ENCODE data around the gene GMDS.

The GMDS gene

DNA sequence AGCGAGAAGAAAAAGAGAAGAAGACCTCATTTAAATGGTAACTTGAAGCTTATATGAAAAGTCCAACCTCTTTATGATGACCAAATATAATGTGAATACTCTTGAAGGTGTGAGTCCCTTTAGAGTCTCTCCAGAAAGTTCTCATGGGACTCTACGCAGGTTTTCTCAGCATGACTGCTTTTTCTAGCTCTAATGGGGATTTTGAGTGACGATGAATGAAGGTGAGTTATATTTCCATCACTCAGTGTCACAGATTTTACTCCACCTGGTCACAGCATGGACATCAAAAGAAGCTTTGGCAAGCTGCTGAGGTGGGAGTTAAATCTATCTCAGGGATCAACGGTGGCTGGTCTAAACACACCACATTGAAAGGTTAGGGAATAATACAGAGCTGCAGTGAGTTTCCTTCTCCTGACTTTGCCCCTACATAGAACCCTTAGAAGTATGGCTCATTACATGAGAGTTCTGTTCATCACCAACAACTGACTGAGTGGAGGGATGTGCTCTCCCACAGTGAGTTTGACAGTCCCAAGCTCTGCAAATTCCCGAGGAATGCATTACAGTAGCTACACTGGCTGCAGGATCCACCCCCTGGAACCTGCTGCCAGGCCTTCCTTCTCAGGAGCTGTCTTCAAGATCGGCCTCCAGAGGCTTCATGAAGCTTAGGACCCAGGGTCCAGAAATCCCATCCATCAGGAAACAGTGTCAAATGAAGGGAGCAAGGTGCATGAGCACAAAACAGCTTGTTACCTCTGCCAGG lies 508.9 kb downstream of the GMDS start:
- Histone ChIP-seq H3K4me1 (ENCODE audit: control insufficient read depth in 2 of 2, insufficient read depth in 2 of 2, low read length in 2 of 2) (peaks cover 3% of the 10 kb centered on the region in 2 donors), H3K9me3 (ENCODE audit: control insufficient read depth in 2 of 2, low read length in 2 of 2) (no peaks in the 10 kb centered on the region), H3K4me3 (ENCODE audit: low read length in 2 of 2) (no peak overlapping the region), H3K36me3 (ENCODE audit: control insufficient read depth in 2 of 2, insufficient read depth in 2 of 2, low read length in 2 of 2) (no peaks in the 10 kb centered on the region), H3K9ac (ENCODE audit: low read depth in 1 of 2, low read length in 2 of 2) (no peak overlapping the region), H3K27me3 (ENCODE audit: control insufficient read depth in 2 of 2, insufficient read depth in 2 of 2, low read length in 2 of 2) (no peaks in the 10 kb centered on the region), H3K27ac (ENCODE audit: low read depth in 2 of 2, low read length in 2 of 2) (no peak overlapping the region)

DNA sequence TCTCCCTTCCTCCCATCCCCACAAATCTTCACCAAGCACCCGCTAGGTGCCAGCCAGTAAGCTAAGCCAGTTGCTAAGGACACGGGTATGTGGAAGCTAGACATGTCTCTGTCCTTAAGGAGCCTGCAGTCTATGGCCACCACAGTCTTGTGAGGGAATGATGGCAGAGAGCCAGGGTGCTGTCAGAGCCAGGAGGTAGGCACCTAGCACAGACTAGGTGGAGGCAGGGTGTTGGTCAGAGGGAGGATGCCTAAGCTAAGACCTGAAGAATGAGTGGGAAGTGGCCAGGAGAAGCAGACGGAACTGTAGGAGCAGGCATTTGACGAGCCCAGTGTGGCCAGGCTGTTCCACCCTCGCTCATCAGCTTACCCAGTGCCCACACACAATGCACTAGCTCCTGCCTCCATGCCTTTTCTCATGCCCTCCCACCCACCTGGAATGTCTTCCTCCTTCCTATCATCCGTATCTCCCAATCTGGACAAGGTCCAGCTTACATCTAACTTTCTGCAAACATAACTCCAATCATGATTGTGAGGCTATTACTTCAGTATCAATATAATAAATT lies 510.1 kb downstream of the GMDS start:
- peaks cover 0 to 2% of the 10 kb centered on the region in 2 donors for H3K9me3 ChIP-seq (ENCODE audit: control insufficient read depth in 2 of 2, low read length in 2 of 2)
- no peaks in the 10 kb centered on the region for H3K27me3 ChIP-seq (ENCODE audit: control insufficient read depth in 2 of 2, insufficient read depth in 2 of 2, low read length in 2 of 2)
- H3K27ac ChIP-seq (ENCODE audit: low read depth in 2 of 2, low read length in 2 of 2) = no peak overlapping the region
- peaks cover 3% of the 10 kb centered on the region in 2 donors for H3K4me1 ChIP-seq (ENCODE audit: control insufficient read depth in 2 of 2, insufficient read depth in 2 of 2, low read length in 2 of 2)
- H3K9ac ChIP-seq (ENCODE audit: low read depth in 1 of 2, low read length in 2 of 2) = no peak overlapping the region
- no peak overlapping the region for H3K4me3 ChIP-seq (ENCODE audit: low read length in 2 of 2)
- peaks cover 0 to 2% of the 10 kb centered on the region in 2 donors for H3K36me3 ChIP-seq (ENCODE audit: control insufficient read depth in 2 of 2, insufficient read depth in 2 of 2, low read length in 2 of 2)

DNA sequence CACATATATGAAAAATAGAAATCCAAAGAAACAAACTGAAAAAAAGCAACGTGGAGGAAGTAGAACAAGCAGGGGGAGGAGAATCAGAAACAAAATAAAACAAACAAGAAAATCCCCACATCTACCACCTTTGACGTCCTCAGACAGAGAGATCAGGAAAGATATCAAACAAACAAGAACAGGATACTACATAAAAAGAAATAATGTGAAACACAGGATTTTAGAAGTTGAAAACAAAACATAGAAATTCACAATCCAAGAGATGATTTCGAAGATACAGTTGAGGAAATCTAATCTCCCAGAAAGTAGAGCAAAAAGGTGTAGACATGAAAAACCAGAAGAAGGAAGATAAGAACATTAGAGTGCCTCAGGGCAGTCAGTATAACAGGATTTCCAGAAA lies 514.5 kb downstream of the GMDS start:
- Histone ChIP-seq H3K4me3 (ENCODE audit: low read length in 2 of 2) (no peak overlapping the region), H3K27me3 (ENCODE audit: control insufficient read depth in 2 of 2, insufficient read depth in 2 of 2, low read length in 2 of 2) (no peaks in the 10 kb centered on the region), H3K9ac (ENCODE audit: low read depth in 1 of 2, low read length in 2 of 2) (no peak overlapping the region), H3K27ac (ENCODE audit: low read depth in 2 of 2, low read length in 2 of 2) (no peak overlapping the region), H3K9me3 (ENCODE audit: control insufficient read depth in 2 of 2, low read length in 2 of 2) (peaks cover 0 to 2% of the 10 kb centered on the region in 2 donors), H3K36me3 (ENCODE audit: control insufficient read depth in 2 of 2, insufficient read depth in 2 of 2, low read length in 2 of 2) (peaks cover 6 to 7% of the 10 kb centered on the region in 2 donors), H3K4me1 (ENCODE audit: control insufficient read depth in 2 of 2, insufficient read depth in 2 of 2, low read length in 2 of 2) (no peaks in the 10 kb centered on the region)

DNA sequence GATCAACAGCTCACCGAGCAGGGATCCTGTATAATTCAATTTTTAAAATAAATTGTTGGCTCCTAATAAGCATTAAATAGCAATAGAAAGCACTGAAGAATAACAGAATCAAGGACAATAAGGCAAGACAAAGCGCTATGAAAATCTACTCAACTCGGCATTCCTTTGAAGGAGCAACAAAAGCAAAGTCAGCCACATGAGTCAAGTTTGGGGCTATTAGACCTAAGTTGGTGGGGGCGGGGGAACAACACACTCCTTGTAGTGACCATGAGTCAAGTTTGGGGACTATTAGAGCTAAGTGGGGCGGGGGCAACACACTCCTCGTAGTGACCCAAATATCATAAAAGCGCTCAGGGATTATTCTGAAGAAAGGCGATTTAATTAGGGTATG lies 515.7 kb downstream of the GMDS start:
- H3K27me3 ChIP-seq (ENCODE audit: control insufficient read depth in 2 of 2, insufficient read depth in 2 of 2, low read length in 2 of 2) = no peaks in the 10 kb centered on the region
- H3K27ac ChIP-seq (ENCODE audit: low read depth in 2 of 2, low read length in 2 of 2) = no peak overlapping the region
- peaks cover 8 to 9% of the 10 kb centered on the region in 2 donors for H3K36me3 ChIP-seq (ENCODE audit: control insufficient read depth in 2 of 2, insufficient read depth in 2 of 2, low read length in 2 of 2)
- peaks cover 0 to 2% of the 10 kb centered on the region in 2 donors for H3K9me3 ChIP-seq (ENCODE audit: control insufficient read depth in 2 of 2, low read length in 2 of 2)
- no peak overlapping the region for H3K9ac ChIP-seq (ENCODE audit: low read depth in 1 of 2, low read length in 2 of 2)
- peaks cover 0 to 4% of the 10 kb centered on the region in 2 donors for H3K4me1 ChIP-seq (ENCODE audit: control insufficient read depth in 2 of 2, insufficient read depth in 2 of 2, low read length in 2 of 2)
- H3K4me3 ChIP-seq (ENCODE audit: low read length in 2 of 2) = no peak overlapping the region

DNA sequence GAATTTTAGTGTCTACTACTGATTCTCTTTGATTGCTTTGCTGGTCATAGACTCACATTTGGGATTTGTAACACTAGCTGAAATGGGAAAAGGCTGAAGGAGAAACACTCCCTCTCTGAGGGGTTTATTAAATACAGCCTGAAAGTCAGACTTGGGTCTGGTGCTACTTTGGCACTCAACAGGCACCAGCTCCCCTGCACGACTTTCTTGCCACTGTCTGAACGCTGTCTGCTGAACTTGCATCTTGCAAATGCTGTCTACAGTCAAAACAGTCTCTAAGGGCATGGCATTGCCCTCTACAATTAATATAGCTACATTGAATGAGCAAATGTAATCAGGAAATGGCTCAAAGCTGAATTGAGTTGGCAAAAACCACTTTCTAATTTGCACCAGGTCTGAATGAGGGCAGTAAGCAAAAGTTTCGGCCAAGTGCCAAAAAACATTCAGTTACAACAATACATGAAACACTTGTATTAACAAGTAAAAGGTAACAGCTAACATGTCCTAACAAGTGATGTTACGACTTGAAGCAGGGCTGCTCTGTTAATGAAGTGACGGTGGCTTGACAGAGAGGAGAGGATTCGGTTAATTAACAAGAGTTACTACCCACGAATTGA lies 516.2 kb downstream of the GMDS start:
- no peaks in the 10 kb centered on the region for H3K27me3 ChIP-seq (ENCODE audit: control insufficient read depth in 2 of 2, insufficient read depth in 2 of 2, low read length in 2 of 2)
- no peak overlapping the region for H3K4me3 ChIP-seq (ENCODE audit: low read length in 2 of 2)
- H3K27ac ChIP-seq (ENCODE audit: low read depth in 2 of 2, low read length in 2 of 2) = no peak overlapping the region
- H3K9ac ChIP-seq (ENCODE audit: low read depth in 1 of 2, low read length in 2 of 2) = no peak overlapping the region
- peaks cover 0 to 4% of the 10 kb centered on the region in 2 donors for H3K4me1 ChIP-seq (ENCODE audit: control insufficient read depth in 2 of 2, insufficient read depth in 2 of 2, low read length in 2 of 2)
- peaks cover 0 to 2% of the 10 kb centered on the region in 2 donors for H3K9me3 ChIP-seq (ENCODE audit: control insufficient read depth in 2 of 2, low read length in 2 of 2)
- peaks cover 8 to 9% of the 10 kb centered on the region in 2 donors for H3K36me3 ChIP-seq (ENCODE audit: control insufficient read depth in 2 of 2, insufficient read depth in 2 of 2, low read length in 2 of 2)

DNA sequence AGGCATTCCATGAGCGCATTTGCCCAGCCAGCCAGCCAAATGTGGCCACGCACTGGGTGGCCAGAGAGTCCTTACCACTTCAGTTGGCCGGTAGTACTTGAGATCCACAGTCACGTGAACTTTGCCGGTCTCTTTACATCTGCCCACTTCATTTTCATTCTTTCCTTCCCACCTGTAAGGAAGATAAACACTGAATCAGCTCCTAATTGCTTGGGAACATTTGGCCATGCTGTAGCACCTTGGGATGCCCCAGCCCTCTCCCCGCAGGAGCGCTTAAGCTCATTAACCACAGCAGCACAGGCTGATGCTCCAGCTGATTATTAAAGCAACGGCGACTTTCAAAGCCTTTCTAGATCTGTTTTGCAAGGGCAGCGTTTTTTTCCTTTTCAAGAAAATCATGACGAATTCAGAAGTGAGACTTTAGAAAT lies 519.0 kb downstream of the GMDS start:
- Histone ChIP-seq H3K9ac (ENCODE audit: low read depth in 1 of 2, low read length in 2 of 2) (no peak overlapping the region), H3K27ac (ENCODE audit: low read depth in 2 of 2, low read length in 2 of 2) (no peak overlapping the region), H3K27me3 (ENCODE audit: control insufficient read depth in 2 of 2, insufficient read depth in 2 of 2, low read length in 2 of 2) (no peaks in the 10 kb centered on the region), H3K36me3 (ENCODE audit: control insufficient read depth in 2 of 2, insufficient read depth in 2 of 2, low read length in 2 of 2) (peaks cover 8 to 9% of the 10 kb centered on the region in 2 donors), H3K4me1 (ENCODE audit: control insufficient read depth in 2 of 2, insufficient read depth in 2 of 2, low read length in 2 of 2) (peaks cover 0 to 8% of the 10 kb centered on the region in 2 donors), H3K4me3 (ENCODE audit: low read length in 2 of 2) (no peak overlapping the region), H3K9me3 (ENCODE audit: control insufficient read depth in 2 of 2, low read length in 2 of 2) (peaks cover 0 to 2% of the 10 kb centered on the region in 2 donors)

DNA sequence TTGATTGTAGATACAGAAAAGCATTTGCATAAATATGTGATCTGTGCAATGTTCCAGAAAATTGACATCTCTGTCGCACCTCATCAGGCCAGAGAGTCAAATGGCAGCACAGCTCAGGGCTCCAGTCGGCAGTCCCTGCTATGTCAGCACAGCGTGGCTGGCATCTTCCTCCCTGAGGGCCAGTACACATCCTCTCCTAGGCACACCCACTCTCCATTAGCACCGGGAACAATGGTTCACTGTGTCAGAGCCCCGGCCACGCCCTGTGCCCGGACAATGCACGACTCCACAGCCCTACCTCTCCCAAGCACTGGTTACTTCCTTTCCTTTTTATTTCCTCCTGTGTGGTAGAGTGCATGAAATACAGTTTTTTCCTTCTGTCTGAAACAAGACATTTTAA lies 520.8 kb downstream of the GMDS start:
- peaks cover 7 to 8% of the 10 kb centered on the region in 2 donors for H3K36me3 ChIP-seq (ENCODE audit: control insufficient read depth in 2 of 2, insufficient read depth in 2 of 2, low read length in 2 of 2)
- H3K27ac ChIP-seq (ENCODE audit: low read depth in 2 of 2, low read length in 2 of 2) = peak overlapping the region; percentile 69 to 85
- H3K27me3 ChIP-seq (ENCODE audit: control insufficient read depth in 2 of 2, insufficient read depth in 2 of 2, low read length in 2 of 2) = no peaks in the 10 kb centered on the region
- H3K4me1 ChIP-seq (ENCODE audit: control insufficient read depth in 2 of 2, insufficient read depth in 2 of 2, low read length in 2 of 2) = peaks cover 0 to 8% of the 10 kb centered on the region in 2 donors
- H3K4me3 ChIP-seq (ENCODE audit: low read length in 2 of 2) = no peak overlapping the region
- no peaks in the 10 kb centered on the region for H3K9me3 ChIP-seq (ENCODE audit: control insufficient read depth in 2 of 2, low read length in 2 of 2)
- peak overlapping the region; percentile 36 to 39 for H3K9ac ChIP-seq (ENCODE audit: low read depth in 1 of 2, low read length in 2 of 2)

DNA sequence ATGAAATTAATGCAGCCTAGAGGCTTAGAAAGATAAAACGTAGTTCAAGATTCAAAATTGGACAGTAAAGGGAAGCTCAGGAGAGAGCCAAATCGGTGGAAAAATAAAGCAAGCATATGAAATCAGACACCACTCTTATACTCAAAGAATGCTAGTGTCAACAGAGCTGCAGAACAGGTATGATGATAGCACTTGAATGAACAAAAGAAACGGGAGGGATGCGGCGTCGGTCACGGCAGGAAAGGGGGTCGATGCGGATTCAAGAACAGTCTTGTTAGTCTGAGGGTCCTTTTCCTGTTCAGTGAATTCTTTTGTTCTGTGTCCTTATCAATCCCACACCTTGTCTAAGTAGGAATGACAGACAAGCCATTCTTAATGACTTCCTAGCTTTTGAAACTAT lies 521.3 kb downstream of the GMDS start:
- Histone ChIP-seq H3K4me1 (ENCODE audit: control insufficient read depth in 2 of 2, insufficient read depth in 2 of 2, low read length in 2 of 2) (peaks cover 0 to 8% of the 10 kb centered on the region in 2 donors), H3K27ac (ENCODE audit: low read depth in 2 of 2, low read length in 2 of 2) (peak overlapping the region; percentile 69 to 85)

DNA sequence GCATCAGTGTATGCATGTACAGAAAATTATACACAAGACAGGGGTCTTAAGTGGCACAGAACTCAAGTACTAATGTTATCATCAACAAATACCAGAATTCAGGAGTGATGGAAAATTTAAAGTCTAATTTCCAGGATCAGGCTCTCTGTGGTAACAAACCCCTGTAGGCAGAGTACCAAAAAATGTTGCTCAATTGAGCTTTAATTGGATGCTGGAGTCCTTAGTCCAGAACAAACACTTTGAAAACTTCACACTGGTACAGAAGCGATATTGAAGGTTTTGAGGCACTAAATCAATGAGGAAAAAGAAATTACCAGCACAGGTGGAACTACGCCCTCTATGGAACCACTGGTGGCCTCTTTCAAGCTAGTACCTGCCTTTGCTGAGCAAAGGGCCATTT lies 522.6 kb downstream of the GMDS start:
- H3K27ac ChIP-seq (ENCODE audit: low read depth in 2 of 2, low read length in 2 of 2) = no peak overlapping the region
- H3K4me3 ChIP-seq (ENCODE audit: low read length in 2 of 2) = no peak overlapping the region
- no peaks in the 10 kb centered on the region for H3K9me3 ChIP-seq (ENCODE audit: control insufficient read depth in 2 of 2, low read length in 2 of 2)
- peaks cover 8 to 9% of the 10 kb centered on the region in 2 donors for H3K36me3 ChIP-seq (ENCODE audit: control insufficient read depth in 2 of 2, insufficient read depth in 2 of 2, low read length in 2 of 2)
- no peak overlapping the region for H3K9ac ChIP-seq (ENCODE audit: low read depth in 1 of 2, low read length in 2 of 2)
- peaks cover 0 to 8% of the 10 kb centered on the region in 2 donors for H3K4me1 ChIP-seq (ENCODE audit: control insufficient read depth in 2 of 2, insufficient read depth in 2 of 2, low read length in 2 of 2)
- H3K27me3 ChIP-seq (ENCODE audit: control insufficient read depth in 2 of 2, insufficient read depth in 2 of 2, low read length in 2 of 2) = no peaks in the 10 kb centered on the region

More for the DNA sequence above, 521.3 kb downstream of the GMDS start:
- peaks cover 7 to 8% of the 10 kb centered on the region in 2 donors for H3K36me3 ChIP-seq (ENCODE audit: control insufficient read depth in 2 of 2, insufficient read depth in 2 of 2, low read length in 2 of 2)
- no peak overlapping the region for H3K4me3 ChIP-seq (ENCODE audit: low read length in 2 of 2)
- no peaks in the 10 kb centered on the region for H3K9me3 ChIP-seq (ENCODE audit: control insufficient read depth in 2 of 2, low read length in 2 of 2)
- no peaks in the 10 kb centered on the region for H3K27me3 ChIP-seq (ENCODE audit: control insufficient read depth in 2 of 2, insufficient read depth in 2 of 2, low read length in 2 of 2)
- peak overlapping the region in 1 of 2 donors; percentile 39 for H3K9ac ChIP-seq (ENCODE audit: low read depth in 1 of 2, low read length in 2 of 2)
